Gastrocnemius medialis (tissue), 4 donors: ENCODE results near the gene DYNLRB1.

ENCODE experiments used
- POLR2A ChIP-seq, 2 donors: fragments of 450-650 bp; IDR thresholded peaks; one replicate each; pipeline ENCODE4 v1.6.1; 2017; ENCODE audit warnings: antibody characterized with exemption in 2 of 2, mild to moderate bottlenecking in 2 of 2, moderate library complexity in 2 of 2
- TF ChIP-seq, protein P1 (sequence below), 5 experiments: fragments of 450-650 bp in 3 of 5; fragments of 200-600 bp in 2 of 5; sonication (generic) in 2 of 5; IDR thresholded peaks in 4 of 5; conservative IDR thresholded peaks in 1 of 5; 1 replicate in 4 of 5; 2 replicates in 1 of 5; pipeline ENCODE4 v1.5.1; 2016 to 2019; ENCODE audit warnings: antibody characterized with exemption in 5 of 5, mild to moderate bottlenecking in 3 of 5, moderate library complexity in 3 of 5

DNA sequence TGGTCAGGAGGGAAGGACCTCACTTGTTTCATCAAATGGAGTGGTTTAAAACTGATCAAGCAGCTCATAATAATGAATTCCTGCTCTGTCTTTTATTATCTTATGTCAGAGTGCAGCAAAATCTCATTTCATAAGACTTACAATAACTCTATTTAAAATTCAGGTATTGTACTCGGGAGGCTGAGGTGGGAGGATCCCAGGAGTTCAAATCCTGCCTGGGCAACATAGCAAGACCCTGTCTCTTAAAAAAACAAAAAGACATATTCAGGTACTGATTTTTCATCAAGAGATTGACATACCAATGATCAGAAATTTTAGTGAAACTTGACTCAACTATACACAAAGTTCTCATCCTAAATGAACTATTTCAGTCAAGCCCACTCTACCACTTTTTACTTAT lies 5.6 kb upstream of the DYNLRB1 start:
- no peak for TF ChIP-seq POLR2A (IDR thresholded peaks at IDR 0.05)
- TF ChIP-seq, protein P1, sequence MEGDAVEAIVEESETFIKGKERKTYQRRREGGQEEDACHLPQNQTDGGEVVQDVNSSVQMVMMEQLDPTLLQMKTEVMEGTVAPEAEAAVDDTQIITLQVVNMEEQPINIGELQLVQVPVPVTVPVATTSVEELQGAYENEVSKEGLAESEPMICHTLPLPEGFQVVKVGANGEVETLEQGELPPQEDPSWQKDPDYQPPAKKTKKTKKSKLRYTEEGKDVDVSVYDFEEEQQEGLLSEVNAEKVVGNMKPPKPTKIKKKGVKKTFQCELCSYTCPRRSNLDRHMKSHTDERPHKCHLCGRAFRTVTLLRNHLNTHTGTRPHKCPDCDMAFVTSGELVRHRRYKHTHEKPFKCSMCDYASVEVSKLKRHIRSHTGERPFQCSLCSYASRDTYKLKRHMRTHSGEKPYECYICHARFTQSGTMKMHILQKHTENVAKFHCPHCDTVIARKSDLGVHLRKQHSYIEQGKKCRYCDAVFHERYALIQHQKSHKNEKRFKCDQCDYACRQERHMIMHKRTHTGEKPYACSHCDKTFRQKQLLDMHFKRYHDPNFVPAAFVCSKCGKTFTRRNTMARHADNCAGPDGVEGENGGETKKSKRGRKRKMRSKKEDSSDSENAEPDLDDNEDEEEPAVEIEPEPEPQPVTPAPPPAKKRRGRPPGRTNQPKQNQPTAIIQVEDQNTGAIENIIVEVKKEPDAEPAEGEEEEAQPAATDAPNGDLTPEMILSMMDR (IDR thresholded peaks at IDR 0.05 in 4 of 5, conservative IDR thresholded peaks at IDR 0.05 in 1 of 5), result no peak
